PC-9 (cell line): ENCODE measurements around the gene KDM1B.

ENCODE experiments used
- EZH2 ChIP-seq: fragments of 200-600 bp; sonication (generic); IDR thresholded peaks from 2 replicates; pipeline ENCODE4 v1.8.0; 2017; ENCODE audit warnings: antibody characterized with exemption, low read depth
- TF ChIP-seq, protein P1 (sequence below): fragments of 200-600 bp; sonication (generic); conservative IDR thresholded peaks from 2 replicates; pipeline ENCODE4 v1.6.1; 2017; ENCODE audit warnings: mixed run types, antibody characterized with exemption, mild to moderate bottlenecking, moderate library complexity

DNA sequence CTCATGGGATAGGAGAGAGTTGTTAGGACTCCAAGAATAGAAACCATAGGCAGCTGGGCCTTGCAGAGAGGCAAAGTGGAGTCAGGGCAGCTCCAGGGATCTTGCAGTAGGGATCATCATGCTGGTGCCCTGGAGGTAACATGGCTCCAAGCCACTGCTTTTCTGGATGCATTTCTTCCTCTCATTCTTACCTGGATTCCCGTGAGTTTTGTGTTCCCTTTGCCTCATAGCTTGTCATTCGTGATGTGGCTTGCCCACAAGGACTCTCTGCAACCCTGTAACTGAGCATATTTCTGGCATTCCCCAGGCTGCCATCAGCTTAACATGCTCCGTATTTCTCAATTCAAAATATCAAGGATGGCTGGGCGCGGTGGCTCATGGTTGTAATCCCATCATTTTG is 38.1 kb upstream of the KDM1B start:
- TF ChIP-seq, protein P1, sequence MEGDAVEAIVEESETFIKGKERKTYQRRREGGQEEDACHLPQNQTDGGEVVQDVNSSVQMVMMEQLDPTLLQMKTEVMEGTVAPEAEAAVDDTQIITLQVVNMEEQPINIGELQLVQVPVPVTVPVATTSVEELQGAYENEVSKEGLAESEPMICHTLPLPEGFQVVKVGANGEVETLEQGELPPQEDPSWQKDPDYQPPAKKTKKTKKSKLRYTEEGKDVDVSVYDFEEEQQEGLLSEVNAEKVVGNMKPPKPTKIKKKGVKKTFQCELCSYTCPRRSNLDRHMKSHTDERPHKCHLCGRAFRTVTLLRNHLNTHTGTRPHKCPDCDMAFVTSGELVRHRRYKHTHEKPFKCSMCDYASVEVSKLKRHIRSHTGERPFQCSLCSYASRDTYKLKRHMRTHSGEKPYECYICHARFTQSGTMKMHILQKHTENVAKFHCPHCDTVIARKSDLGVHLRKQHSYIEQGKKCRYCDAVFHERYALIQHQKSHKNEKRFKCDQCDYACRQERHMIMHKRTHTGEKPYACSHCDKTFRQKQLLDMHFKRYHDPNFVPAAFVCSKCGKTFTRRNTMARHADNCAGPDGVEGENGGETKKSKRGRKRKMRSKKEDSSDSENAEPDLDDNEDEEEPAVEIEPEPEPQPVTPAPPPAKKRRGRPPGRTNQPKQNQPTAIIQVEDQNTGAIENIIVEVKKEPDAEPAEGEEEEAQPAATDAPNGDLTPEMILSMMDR = no peak
- no peak for TF ChIP-seq EZH2
